Endothelial cell of umbilical vein (primary cell): ENCODE results near the gene GPR153. TPM values are rescaled to one million over a fixed set of nuclear protein-coding genes. Genes with fewer than 3 reads are reported as not detected.

Source experiments
- BruUV-seq: library from RNA; stranded (reverse); fragments of 400-500 nt; replicated peaks from 2 replicates; lab custom pipeline; 2021; lab: Mats Ljungman, UMichigan
- CTCF ChIA-PET: fragments of 300-600, 350-600 bp; sonication (Branson Sonifier 250); formaldehyde crosslinking; loops from one replicate; lab custom pipeline; 2021; ENCODE audit warnings: antibody characterized with exemption, inconsistent platforms; lab: Charles Lee
- POLR2A ChIA-PET: fragments of 300-600, 350-600 bp; sonication (Branson Sonifier 250); formaldehyde crosslinking; loops from one replicate; lab custom pipeline; 2021; ENCODE audit warnings: antibody characterized with exemption, inconsistent platforms; lab: Charles Lee
- DNase-seq: peaks from one replicate; pipeline ENCODE4 v3.0.0-alpha.2; 2011; ENCODE audit warnings: low read depth, low spot score
- FAIRE-seq: peaks from 2 replicates; lab custom pipeline; 2011; peaks lifted over from hg19 to GRCh38; lab: Jason Lieb, UNC
- H2AFZ ChIP-seq: 2 replicates; pipeline ENCODE4 v1.6.0; 2012; ENCODE audit warnings: low read depth, low read length, control low read depth, inconsistent platforms
- H3K27ac ChIP-seq: 2 replicates; pipeline ENCODE4 v1.5.1; 2011; ENCODE audit warnings: low read depth, mild to moderate bottlenecking, control low read depth, low read length, moderate library complexity; ENCODE audit not compliant: insufficient read depth
- H3K27me3 ChIP-seq, 2 experiments: 2 replicates each; pipeline versions ENCODE4 v1.6.0 to v1.6.1; 2011; ENCODE audit warnings: low read length in 2 of 2, mixed read lengths in 1 of 2; ENCODE audit not compliant: control insufficient read depth in 2 of 2, insufficient read depth in 2 of 2
- H3K36me3 ChIP-seq, 2 experiments: 2 replicates in 1 of 2; 3 replicates in 1 of 2; pipeline ENCODE4 v1.5.1; 2011; ENCODE audit warnings: low read length in 2 of 2, mild to moderate bottlenecking in 1 of 2, moderate library complexity in 1 of 2; ENCODE audit not compliant: control insufficient read depth in 2 of 2, insufficient read depth in 2 of 2; ENCODE audit errors: extremely low read depth in 1 of 2
- H3K4me1 ChIP-seq: 3 replicates; pipeline ENCODE4 v1.5.1; 2011; ENCODE audit warnings: mild to moderate bottlenecking, low read length; ENCODE audit not compliant: control insufficient read depth, insufficient read depth; ENCODE audit errors: extremely low read depth
- H3K4me2 ChIP-seq: 2 replicates; pipeline ENCODE4 v1.6.1; 2011; ENCODE audit warnings: low read length, control low read depth, mixed read lengths; ENCODE audit not compliant: insufficient read depth
- H3K4me3 ChIP-seq, 3 experiments: fragments of 200-600 bp in 1 of 3; sonication (generic), shearing (Covaris generic) in 1 of 3; replicated peaks in 1 of 3; 2 replicates each; pipeline ENCODE4 v1.5.1; 2011 to 2016; ENCODE audit warnings: control low read depth in 3 of 3, low read length in 3 of 3, mild to moderate bottlenecking in 2 of 3, inconsistent platforms in 1 of 3, low read depth in 1 of 3, moderate library complexity in 1 of 3; ENCODE audit not compliant: insufficient read depth in 1 of 3
- H3K79me2 ChIP-seq: 2 replicates; pipeline ENCODE4 v1.6.0; 2012; ENCODE audit warnings: low read length, inconsistent platforms; ENCODE audit not compliant: control insufficient read depth, insufficient read depth
- H3K9ac ChIP-seq: replicated peaks from 2 replicates; pipeline ENCODE3; 2011; ENCODE audit warnings: low read length, control low read depth; ENCODE audit not compliant: insufficient read depth; ENCODE audit errors: extremely low read depth
- H3K9me1 ChIP-seq: replicated peaks from 3 replicates; pipeline ENCODE4 v1.6.0; 2011; ENCODE audit warnings: mild to moderate bottlenecking, low read length; ENCODE audit not compliant: control insufficient read depth, insufficient read depth; ENCODE audit errors: extremely low read depth
- H3K9me3 ChIP-seq: replicated peaks from 2 replicates; pipeline ENCODE4 v1.5.1; 2012; ENCODE audit warnings: low read length, inconsistent platforms; ENCODE audit not compliant: control insufficient read depth, insufficient read depth
- H4K20me1 ChIP-seq: replicated peaks from 2 replicates; pipeline ENCODE3; 2011; ENCODE audit warnings: mild to moderate bottlenecking, low read length; ENCODE audit not compliant: control insufficient read depth, insufficient read depth; ENCODE audit errors: extremely low read depth
- CTCF ChIP-seq, 2 donors: IDR thresholded peaks; 1 replicate in 1 of 2; 2 replicates in 1 of 2; pipeline ENCODE4 v1.5.1; 2011; ENCODE audit warnings: low read length in 2 of 2, mild to moderate bottlenecking in 2 of 2, moderate library complexity in 2 of 2, control low read depth in 1 of 2, inconsistent platforms in 1 of 2, low read depth in 1 of 2; ENCODE audit not compliant: insufficient read depth in 1 of 2; ENCODE audit errors: extremely low read depth in 1 of 2
- FOS ChIP-seq: IDR thresholded peaks from 2 replicates; pipeline ENCODE4 v1.6.1; 2011; ENCODE audit warnings: mild to moderate bottlenecking, low read length, moderate library complexity, borderline replicate concordance; ENCODE audit not compliant: insufficient read depth
- GATA2 ChIP-seq: IDR thresholded peaks from 2 replicates; pipeline ENCODE4 v1.7.0; 2011; ENCODE audit warnings: low read depth, mild to moderate bottlenecking, moderate library complexity, mixed read lengths, low read length; ENCODE audit not compliant: insufficient read length, insufficient read depth
- MYC ChIP-seq: IDR thresholded peaks from one replicate; pipeline ENCODE4 v1.6.1; 2011; ENCODE audit warnings: mild to moderate bottlenecking, low read depth, low read length
- POLR2AphosphoS5 ChIP-seq: IDR thresholded peaks from 2 replicates; pipeline ENCODE4 v1.6.1; 2012; ENCODE audit warnings: low read depth, mild to moderate bottlenecking, control low read depth, low read length, moderate library complexity; ENCODE audit not compliant: insufficient read depth
- dilution Hi-C: fragments of 300-500 bp; cut with MboI; formaldehyde crosslinking; loops from one replicate; pipeline ENCODE4 v1.15.0; 2019; ENCODE audit warnings: low sequenced_read_pairs; ENCODE audit not compliant: extremely low pct_ligation_motif_present
- intact Hi-C: fragments of 100-400 bp; cut with micrococcal nuclease; formaldehyde crosslinking; loops from one replicate; pipeline ENCODE4 v1.10.0; 2022
- polyA plus RNA-seq, 4 experiments: library from polyadenylated mRNA; depleted of rRNA in 3 of 4; stranded (reverse) in 3 of 4; unstranded in 1 of 4; fragments of >200 nt; gene quantifications; 2 replicates each; pipeline versions ENCODE4 v1.2.1 to v1.2.3, GENCODE V29; 2011 to 2012; ENCODE audit warnings: missing spikeins in 1 of 4
- total RNA-seq: library from RNA; stranded (reverse); gene quantifications from 2 replicates; pipeline ENCODE4 v1.2.3, GENCODE V29; 2021
- TF ChIP-seq, protein P1 (sequence below): IDR thresholded peaks from 2 replicates; pipeline ENCODE4 v1.6.1; 2011; ENCODE audit not compliant: insufficient read depth, insufficient read length

The GPR153 gene
- total and polyA plus RNA-seq, 2 donors (not counting 3 experiments of a cell fraction or from before 2014, with no cell fraction given), result 3.1 to 3.9 TPM

DNA sequence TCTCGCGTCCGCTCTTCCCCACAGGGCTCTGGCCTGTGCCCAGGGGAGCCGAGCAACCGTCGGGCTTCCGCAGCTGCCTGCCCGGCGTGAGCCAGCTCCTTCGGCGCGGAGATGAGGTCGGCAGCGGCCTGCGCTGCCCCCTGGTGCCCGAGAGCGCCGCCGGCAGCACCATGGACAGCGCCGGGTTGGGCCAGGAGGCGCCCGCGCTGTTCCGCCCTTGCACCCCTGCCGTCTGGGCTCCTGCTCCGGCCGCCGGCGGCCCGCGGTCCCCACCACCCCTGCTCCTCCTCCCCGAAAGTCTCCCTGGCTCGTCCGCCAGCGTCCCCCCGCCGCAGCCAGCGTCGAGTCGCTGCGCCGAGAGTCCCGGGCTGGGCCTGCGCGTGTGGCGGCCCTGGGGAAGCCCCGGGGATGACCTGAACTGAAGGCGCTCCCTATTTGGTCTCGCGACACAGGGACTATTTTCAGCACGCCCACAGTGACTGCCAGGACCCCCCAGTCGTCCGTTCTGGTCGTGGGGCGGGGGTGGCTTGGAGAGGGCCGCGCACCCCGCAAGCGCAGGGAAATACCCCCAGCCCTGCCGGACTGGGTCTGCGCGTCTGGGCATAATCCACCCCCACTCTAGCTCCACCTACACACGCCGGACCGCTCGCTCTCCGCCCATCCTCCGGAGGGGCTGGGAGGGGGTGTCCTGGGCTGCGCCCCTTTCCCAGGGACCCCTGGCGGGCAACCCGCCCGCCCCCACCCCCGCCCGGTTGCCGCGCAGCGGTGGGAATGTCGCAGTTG is 15.6 kb downstream of the GPR153 start:
- H2AFZ ChIP-seq, result peak overlapping the region; percentile 61
- TF ChIP-seq POLR2AphosphoS5 (peak; percentile 55), FOS (no peak), MYC (no peak), GATA2 (no peak), CTCF (IDR thresholded peaks at IDR 0.05; ENCODE audit: extremely low read depth in 1 of 2, insufficient read depth in 1 of 2, low read depth in 1 of 2, low read length in 2 of 2) (peak; percentile 85 to 95)
- TF ChIP-seq, protein P1, sequence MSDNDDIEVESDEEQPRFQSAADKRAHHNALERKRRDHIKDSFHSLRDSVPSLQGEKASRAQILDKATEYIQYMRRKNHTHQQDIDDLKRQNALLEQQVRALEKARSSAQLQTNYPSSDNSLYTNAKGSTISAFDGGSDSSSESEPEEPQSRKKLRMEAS, result no peak

More for the DNA sequence above, 15.6 kb downstream of the GPR153 start:
- dilution Hi-C loops (no loop called here), intact Hi-C loops (loop anchor here (1.0 kb wide), 5 partner anchors 40 to 204 kb away; no protein-coding TSS in a partner anchor)
- ChIA-PET POLR2A (interaction anchor here (0.6 to 1.1 kb wide), 2 partner anchors 38 to 40 kb away, joined by 3 to 6 read pairs; no protein-coding TSS in a partner anchor), CTCF (interaction anchor here (0.6 to 7.8 kb wide), 73 partner anchors 10 to 401 kb away, joined by 3 to 208 read pairs (median 5); partner anchors contain the start of genes ACOT7, GPR153, ICMT and PLEKHG5)
- peak; percentile 81 for FAIRE-seq
- Histone ChIP-seq H3K79me2 (no peaks in the 10 kb centered on the region), H3K4me3 (peak overlapping the region; percentile 5 to 28 (median 15)), H3K9ac (no peak overlapping the region), H3K9me3 (no peaks in the 10 kb centered on the region), H4K20me1 (no peaks in the 10 kb centered on the region), H3K9me1 (no peaks in the 10 kb centered on the region), H3K36me3 (no peaks in the 10 kb centered on the region), H3K27ac (no peak overlapping the region), H3K27me3 (peaks cover 33 to 50% of the 10 kb centered on the region in 2 experiments), H3K4me1 (peaks cover 5% of the 10 kb centered on the region), H3K4me2 (peak overlapping the region; percentile 47)
- peak; percentile 66 for DNase-seq
- no TSS peak for BruUV-seq
